Measurements from ENCODE around the gene EPAS1. TPM values are rescaled to one million over a fixed set of nuclear protein-coding genes. Genes with fewer than 3 reads are reported as not detected.
A peak's percentile ranks its signal among the peaks of the same experiment; 100 is the strongest.

Gene EPAS1
- total and polyA plus RNA-seq, 5 donors = 149 to 340 (median 246) TPM

DNA sequence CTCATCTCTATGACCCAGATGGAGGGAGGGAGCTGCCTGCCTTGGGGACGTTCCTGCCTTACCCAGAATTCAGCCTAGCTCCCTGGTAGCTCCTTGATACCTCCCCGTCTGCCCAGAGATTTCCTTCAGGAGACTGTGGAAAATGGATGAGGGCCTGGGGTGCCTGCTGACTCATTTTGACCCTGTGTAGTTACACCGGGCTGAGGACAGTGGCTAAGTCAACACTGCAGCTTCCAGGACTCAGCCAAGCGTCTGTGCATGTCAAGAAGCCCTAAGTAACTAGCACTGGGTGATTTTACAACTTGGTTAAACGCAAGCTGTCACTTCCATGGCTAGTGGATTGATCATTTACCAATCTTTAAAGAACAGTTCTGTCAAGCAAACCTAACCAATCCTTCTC is 23.3 kb upstream of the EPAS1 start:
- intact Hi-C loops (cut with DNase I) = no loop called here
- peaks cover 27% of the 10 kb centered on the region for H3K4me1 ChIP-seq (ENCODE audit: control insufficient read depth, insufficient read depth, low read length)

GRCh38 chr2:46274586-46274985 is 22.6 kb upstream of the EPAS1 start:
- DNase-seq (no peak), ATAC-seq (no peak)
- Histone ChIP-seq H3K4me3 (ENCODE audit: low read length) (no peak overlapping the region), H3K9me3 (ENCODE audit: control insufficient read depth, low read length) (no peaks in the 10 kb centered on the region), H3K27ac (ENCODE audit: low read length) (no peak overlapping the region), H3K27me3 (ENCODE audit: control insufficient read depth, insufficient read depth) (no peaks in the 10 kb centered on the region), H3K4me1 (ENCODE audit: control insufficient read depth, insufficient read depth, low read length) (peaks cover 27% of the 10 kb centered on the region)
- 94% methylated on average over 4 of the region's 4 CpGs for WGBS
- intact Hi-C loops (cut with DNase I) = no loop called here

More for the DNA sequence above, 23.3 kb upstream of the EPAS1 start:
- DNase-seq (no peak), ATAC-seq (peak in 1 of 2 donors; percentile 35)
- Histone ChIP-seq H3K27ac (ENCODE audit: low read length) (peak overlapping the region; percentile 11), H3K9me3 (ENCODE audit: control insufficient read depth, low read length) (no peaks in the 10 kb centered on the region), H3K27me3 (ENCODE audit: control insufficient read depth, insufficient read depth) (no peaks in the 10 kb centered on the region), H3K4me3 (ENCODE audit: low read length) (no peak overlapping the region)
- 54% methylated on average over 5 of the region's 5 CpGs for WGBS

- intact Hi-C loops (cut with DNase I) = no loop called here
- WGBS = 14% methylated on average over 20 of the region's 20 CpGs
- Histone ChIP-seq H3K27ac (ENCODE audit: low read length) (peak overlapping the region; percentile 85), H3K4me1 (ENCODE audit: control insufficient read depth, insufficient read depth, low read length) (peaks cover 27% of the 10 kb centered on the region), H3K9me3 (ENCODE audit: control insufficient read depth, low read length) (no peaks in the 10 kb centered on the region), H3K4me3 (ENCODE audit: low read length) (no peak overlapping the region), H3K27me3 (ENCODE audit: control insufficient read depth, insufficient read depth) (no peaks in the 10 kb centered on the region)
- DNase-seq (peak; percentile 85 to 93 (median 92)), ATAC-seq (peak; percentile 87 to 93)
Observed at GRCh38 chr2:46275995-46276394, 21.2 kb upstream of the EPAS1 start.

- no peak overlapping the region for H3K4me3 ChIP-seq (ENCODE audit: low read length)
- no peaks in the 10 kb centered on the region for H3K27me3 ChIP-seq (ENCODE audit: control insufficient read depth, insufficient read depth)
- WGBS = 54% methylated on average over 2 of the region's 2 CpGs
- no peaks in the 10 kb centered on the region for H3K9me3 ChIP-seq (ENCODE audit: control insufficient read depth, low read length)
- intact Hi-C loops (cut with DNase I) = no loop called here
- DNase-seq (no peak), ATAC-seq (peak; percentile 29 to 59)
- H3K27ac ChIP-seq (ENCODE audit: low read length) = peak overlapping the region; percentile 85
- H3K4me1 ChIP-seq (ENCODE audit: control insufficient read depth, insufficient read depth, low read length) = peaks cover 24% of the 10 kb centered on the region
Observed at GRCh38 chr2:46276642-46277041, 20.6 kb upstream of the EPAS1 start.

DNA sequence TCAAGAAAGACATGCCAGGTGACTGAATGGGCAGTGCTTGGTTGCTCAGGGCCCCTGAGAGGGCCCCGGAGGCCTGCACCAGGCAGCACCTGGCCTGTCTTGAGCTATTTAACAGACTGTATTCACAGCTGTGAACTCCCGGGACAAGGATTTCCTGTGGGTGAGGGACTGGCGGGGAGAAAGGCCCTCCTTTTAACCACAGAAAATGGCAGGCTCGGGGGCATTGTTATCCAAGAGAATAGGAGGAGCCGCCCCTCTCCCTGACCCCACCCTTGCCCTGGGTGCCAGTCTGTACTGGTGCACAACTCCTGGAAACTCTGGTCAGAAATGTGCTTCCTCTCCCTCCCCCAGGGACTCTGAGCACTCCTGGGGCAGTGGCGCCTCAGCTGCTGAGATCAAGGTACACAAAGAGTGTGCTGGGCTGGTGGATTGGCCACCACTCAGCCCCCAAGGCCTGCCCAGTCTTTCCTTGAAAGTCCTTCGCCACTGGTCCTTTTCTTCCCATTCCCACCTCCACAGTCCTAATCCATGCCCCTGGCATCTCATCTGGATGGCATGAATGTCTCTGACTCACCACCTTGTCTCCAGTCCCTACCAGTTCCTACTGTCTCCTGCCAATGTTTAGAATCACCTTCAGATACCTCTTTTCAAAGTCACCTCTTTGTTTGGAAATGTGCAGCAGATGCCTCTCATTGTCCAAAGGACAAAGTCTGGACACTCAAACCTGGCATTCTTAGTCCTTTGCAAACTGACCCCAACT is 19.6 kb upstream of the EPAS1 start:
- DNase-seq = peak; percentile 51 to 63 (median 53)
- Histone ChIP-seq H3K27ac (ENCODE audit: low read length) (peak overlapping the region; percentile 85), H3K27me3 (ENCODE audit: control insufficient read depth, insufficient read depth) (no peaks in the 10 kb centered on the region), H3K9me3 (ENCODE audit: control insufficient read depth, low read length) (no peaks in the 10 kb centered on the region), H3K4me1 (ENCODE audit: control insufficient read depth, insufficient read depth, low read length) (peaks cover 24% of the 10 kb centered on the region), H3K4me3 (ENCODE audit: low read length) (no peak overlapping the region)
- peak; percentile 7 to 44 for ATAC-seq
- WGBS = 63% methylated on average over 7 of the region's 7 CpGs
- intact Hi-C loops (cut with DNase I) = no loop called here

- peak in 1 of 3 donors; percentile 54 for DNase-seq
- 57% methylated on average over 3 of the region's 3 CpGs for WGBS
- H3K27me3 ChIP-seq (ENCODE audit: control insufficient read depth, insufficient read depth) = no peaks in the 10 kb centered on the region
- H3K4me3 ChIP-seq (ENCODE audit: low read length) = no peak overlapping the region
- no peak for ATAC-seq
- intact Hi-C loops (cut with DNase I) = no loop called here
- H3K4me1 ChIP-seq (ENCODE audit: control insufficient read depth, insufficient read depth, low read length) = peaks cover 19% of the 10 kb centered on the region
- H3K9me3 ChIP-seq (ENCODE audit: control insufficient read depth, low read length) = no peaks in the 10 kb centered on the region
- H3K27ac ChIP-seq (ENCODE audit: low read length) = no peak overlapping the region
Observed at GRCh38 chr2:46278952-46279351, 18.3 kb upstream of the EPAS1 start.

DNA sequence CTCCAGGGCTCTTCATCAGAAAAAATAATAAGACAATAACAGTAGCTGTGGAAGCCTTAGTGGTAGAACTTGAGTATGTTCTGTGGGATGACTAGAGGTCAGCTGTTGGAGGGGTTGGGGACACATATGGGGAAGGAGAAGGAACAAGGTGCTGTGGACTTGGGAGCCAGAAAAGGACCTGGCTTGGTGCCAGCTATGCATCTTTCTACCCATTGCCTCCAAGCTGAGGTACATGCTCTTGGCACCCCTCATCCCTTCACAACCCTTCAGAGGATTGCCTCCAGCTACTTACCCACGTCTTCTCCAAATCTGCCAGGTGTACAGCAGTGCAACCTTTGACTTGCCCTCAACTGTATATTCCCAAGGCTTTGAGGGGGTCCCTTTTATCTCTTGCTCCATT is 15.3 kb upstream of the EPAS1 start:
- no peak overlapping the region for H3K27ac ChIP-seq (ENCODE audit: low read length)
- peaks cover 6% of the 10 kb centered on the region for H3K4me1 ChIP-seq (ENCODE audit: control insufficient read depth, insufficient read depth, low read length)
- DNase-seq (no peak), ATAC-seq (no peak)
- H3K9me3 ChIP-seq (ENCODE audit: control insufficient read depth, low read length) = no peaks in the 10 kb centered on the region
- intact Hi-C loops (cut with DNase I) = loop anchor here in 1 of 4 donors (10.0 kb wide), 1 partner anchor 87 kb away; no protein-coding TSS in a partner anchor
- WGBS = 96% methylated on average over 1 of the region's 1 CpG
- H3K4me3 ChIP-seq (ENCODE audit: low read length) = no peak overlapping the region
- no peaks in the 10 kb centered on the region for H3K27me3 ChIP-seq (ENCODE audit: control insufficient read depth, insufficient read depth)

- WGBS = 93% methylated on average over 3 of the region's 3 CpGs
- H3K27me3 ChIP-seq (ENCODE audit: control insufficient read depth, insufficient read depth) = no peaks in the 10 kb centered on the region
- ATAC-seq = no peak
- H3K4me1 ChIP-seq (ENCODE audit: control insufficient read depth, insufficient read depth, low read length) = no peaks in the 10 kb centered on the region
- H3K27ac ChIP-seq (ENCODE audit: low read length) = no peak overlapping the region
- H3K4me3 ChIP-seq (ENCODE audit: low read length) = no peak overlapping the region
- no peak for DNase-seq
- intact Hi-C loops (cut with DNase I) = loop anchor here in 1 of 4 donors (10.0 kb wide), 1 partner anchor 89 kb away; no protein-coding TSS in a partner anchor
- no peaks in the 10 kb centered on the region for H3K9me3 ChIP-seq (ENCODE audit: control insufficient read depth, low read length)
Observed at GRCh38 chr2:46283693-46284092, 13.5 kb upstream of the EPAS1 start.

DNA sequence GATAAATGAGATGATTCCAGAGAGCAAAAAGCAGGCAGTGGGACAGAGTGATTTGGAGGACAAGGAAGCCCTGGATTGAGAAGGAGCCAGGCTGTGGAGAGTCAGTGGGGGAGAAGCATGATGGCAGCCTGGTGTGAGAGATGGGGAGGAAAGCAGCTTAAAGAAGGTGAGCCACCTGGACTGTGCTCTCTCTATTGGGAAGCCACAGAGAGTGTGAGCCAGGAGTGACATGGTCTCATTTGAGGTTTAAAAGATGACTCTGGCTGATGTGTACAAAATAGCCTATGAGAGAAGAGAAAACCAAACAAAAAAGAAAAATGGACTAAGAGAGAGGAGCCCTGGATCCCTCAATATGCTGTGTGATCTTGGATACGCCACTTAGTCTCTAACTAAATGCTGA is 12.9 kb upstream of the EPAS1 start:
- intact Hi-C loops (cut with DNase I) = loop anchor here in 1 of 4 donors (10.0 kb wide), 1 partner anchor 89 kb away; no protein-coding TSS in a partner anchor
- Histone ChIP-seq H3K27me3 (ENCODE audit: control insufficient read depth, insufficient read depth) (no peaks in the 10 kb centered on the region), H3K4me3 (ENCODE audit: low read length) (no peak overlapping the region), H3K4me1 (ENCODE audit: control insufficient read depth, insufficient read depth, low read length) (no peaks in the 10 kb centered on the region), H3K27ac (ENCODE audit: low read length) (no peak overlapping the region), H3K9me3 (ENCODE audit: control insufficient read depth, low read length) (no peaks in the 10 kb centered on the region)
- DNase-seq (no peak), ATAC-seq (no peak)
- 92% methylated on average over 1 of the region's 1 CpG for WGBS

DNA sequence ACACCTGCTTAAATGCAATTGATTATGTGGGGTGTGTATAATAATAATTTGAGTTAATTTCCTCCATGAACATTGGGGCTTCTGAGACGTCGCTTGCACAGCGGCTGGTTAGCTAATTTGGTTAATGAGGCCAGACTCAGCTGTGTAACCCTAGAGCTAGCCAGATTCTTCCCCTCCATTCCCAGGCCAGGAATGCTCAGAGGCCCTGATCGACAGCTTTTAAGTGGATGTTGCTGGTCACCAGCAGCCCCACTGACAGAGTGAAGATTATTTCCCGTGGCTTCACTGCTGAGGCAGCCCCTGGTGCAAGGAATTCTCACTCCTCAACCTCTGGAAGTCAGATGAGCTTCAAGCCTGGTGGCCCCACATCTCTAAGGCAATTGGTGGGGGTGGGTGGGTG is 12.4 kb upstream of the EPAS1 start:
- Histone ChIP-seq H3K4me1 (ENCODE audit: control insufficient read depth, insufficient read depth, low read length) (no peaks in the 10 kb centered on the region), H3K27me3 (ENCODE audit: control insufficient read depth, insufficient read depth) (no peaks in the 10 kb centered on the region), H3K4me3 (ENCODE audit: low read length) (no peak overlapping the region), H3K27ac (ENCODE audit: low read length) (no peak overlapping the region), H3K9me3 (ENCODE audit: control insufficient read depth, low read length) (no peaks in the 10 kb centered on the region)
- intact Hi-C loops (cut with DNase I) = loop anchor here in 1 of 4 donors (10.0 kb wide), 1 partner anchor 90 kb away; no protein-coding TSS in a partner anchor
- DNase-seq (no peak), ATAC-seq (no peak)
- 51% methylated on average over 5 of the region's 5 CpGs for WGBS

DNA sequence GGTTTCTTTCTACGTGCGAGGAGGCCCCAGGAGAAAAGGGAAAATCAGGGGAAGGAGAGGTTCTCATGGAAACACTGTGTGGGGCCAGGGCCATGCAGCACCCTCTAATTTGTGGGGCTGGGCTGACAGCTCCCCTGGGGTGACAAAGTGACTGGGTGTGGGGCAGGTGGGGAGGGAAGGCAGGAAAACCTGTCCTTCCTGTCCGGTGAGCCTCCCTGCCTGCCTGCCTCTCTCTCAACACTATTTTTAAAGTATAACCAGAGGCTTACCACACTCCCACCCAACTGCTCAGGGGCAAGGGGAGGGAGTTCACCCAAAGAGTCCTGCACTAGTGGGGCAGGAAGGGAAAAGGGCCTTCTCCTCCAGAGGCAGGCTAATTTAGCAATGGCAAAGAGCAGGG is 10.5 kb upstream of the EPAS1 start:
- Histone ChIP-seq H3K4me3 (ENCODE audit: low read length) (no peak overlapping the region), H3K27ac (ENCODE audit: low read length) (no peak overlapping the region), H3K4me1 (ENCODE audit: control insufficient read depth, insufficient read depth, low read length) (no peaks in the 10 kb centered on the region), H3K27me3 (ENCODE audit: control insufficient read depth, insufficient read depth) (no peaks in the 10 kb centered on the region), H3K9me3 (ENCODE audit: control insufficient read depth, low read length) (no peaks in the 10 kb centered on the region)
- DNase-seq = peak in 1 of 3 donors; percentile 25
- intact Hi-C loops (cut with DNase I) = loop anchor here in 1 of 4 donors (10.0 kb wide), 1 partner anchor 92 kb away; no protein-coding TSS in a partner anchor
- ATAC-seq = no peak
- WGBS = 95% methylated on average over 3 of the region's 3 CpGs
